ENCODE results near the gene RBM5. TPM values are rescaled to one million over a fixed set of nuclear protein-coding genes. Genes with fewer than 3 reads are reported as not detected.

The RBM5 gene
- polyA plus RNA-seq, 1 donor (not counting 4 experiments of a cell fraction or from before 2014, with no cell fraction given), result 167 TPM

DNA sequence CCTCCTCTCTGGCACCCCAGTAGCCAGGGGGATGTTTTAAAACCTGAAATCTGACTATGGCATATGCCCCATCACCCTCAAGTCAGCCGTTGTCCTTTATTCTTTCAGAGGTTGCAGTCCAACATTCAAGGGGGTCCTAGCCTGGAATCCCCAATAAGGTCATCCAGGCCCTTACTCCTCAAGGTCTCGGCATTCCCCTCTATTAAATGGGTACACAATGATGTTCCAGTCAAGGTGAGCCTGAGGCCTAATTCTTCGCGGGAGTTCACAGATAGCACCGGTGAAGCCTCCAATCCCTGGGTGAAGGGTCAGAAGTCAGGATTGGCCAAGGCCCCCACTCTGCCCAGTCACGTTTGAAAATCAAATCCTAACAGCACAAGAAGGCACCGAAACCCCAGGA, 58.3 kb downstream of the RBM5 start:
- Histone ChIP-seq H3K4me2 (ENCODE audit: control insufficient read depth, extremely low read depth, insufficient read depth, low read depth, low read length) (peak overlapping the region; percentile 2), H4K20me1 (ENCODE audit: control insufficient read depth, extremely low read depth, insufficient read depth, low read length) (no peaks in the 10 kb centered on the region), H3K36me3 (ENCODE audit: control insufficient read depth in 2 of 2, extremely low read depth in 1 of 2, insufficient read depth in 2 of 2, low read length in 2 of 2) (no peaks in the 10 kb centered on the region), H3K27me3 (ENCODE audit: control insufficient read depth, extremely low read depth, insufficient read depth, low read length) (no peaks in the 10 kb centered on the region), H2AFZ (ENCODE audit: control insufficient read depth, low read length) (no peak overlapping the region), H3K27ac (ENCODE audit: control insufficient read depth, insufficient read depth, low read length) (no peak overlapping the region), H3K79me2 (ENCODE audit: control insufficient read depth, insufficient read depth, low read length) (no peaks in the 10 kb centered on the region), H3K9me1 (ENCODE audit: control insufficient read depth, extremely low read depth, insufficient read depth, low read length) (no peaks in the 10 kb centered on the region), H3K4me3 (ENCODE audit: control insufficient read depth in 2 of 3, extremely low read depth in 1 of 3, insufficient read depth in 2 of 3, low read depth in 1 of 3, low read length in 3 of 3) (no peak overlapping the region), H3K9me3 (ENCODE audit: control insufficient read depth, low read depth, low read length) (no peaks in the 10 kb centered on the region), H3K9ac (ENCODE audit: control insufficient read depth, extremely low read depth, insufficient read depth, low read length) (no peak overlapping the region), H3K4me1 (ENCODE audit: control insufficient read depth, extremely low read depth, insufficient read depth, low read length) (peaks cover 35% of the 10 kb centered on the region)
- TF ChIP-seq, protein P1, sequence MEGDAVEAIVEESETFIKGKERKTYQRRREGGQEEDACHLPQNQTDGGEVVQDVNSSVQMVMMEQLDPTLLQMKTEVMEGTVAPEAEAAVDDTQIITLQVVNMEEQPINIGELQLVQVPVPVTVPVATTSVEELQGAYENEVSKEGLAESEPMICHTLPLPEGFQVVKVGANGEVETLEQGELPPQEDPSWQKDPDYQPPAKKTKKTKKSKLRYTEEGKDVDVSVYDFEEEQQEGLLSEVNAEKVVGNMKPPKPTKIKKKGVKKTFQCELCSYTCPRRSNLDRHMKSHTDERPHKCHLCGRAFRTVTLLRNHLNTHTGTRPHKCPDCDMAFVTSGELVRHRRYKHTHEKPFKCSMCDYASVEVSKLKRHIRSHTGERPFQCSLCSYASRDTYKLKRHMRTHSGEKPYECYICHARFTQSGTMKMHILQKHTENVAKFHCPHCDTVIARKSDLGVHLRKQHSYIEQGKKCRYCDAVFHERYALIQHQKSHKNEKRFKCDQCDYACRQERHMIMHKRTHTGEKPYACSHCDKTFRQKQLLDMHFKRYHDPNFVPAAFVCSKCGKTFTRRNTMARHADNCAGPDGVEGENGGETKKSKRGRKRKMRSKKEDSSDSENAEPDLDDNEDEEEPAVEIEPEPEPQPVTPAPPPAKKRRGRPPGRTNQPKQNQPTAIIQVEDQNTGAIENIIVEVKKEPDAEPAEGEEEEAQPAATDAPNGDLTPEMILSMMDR (optimal IDR thresholded peaks at IDR 0.05 in 1 of 3, IDR thresholded peaks at IDR 0.05 in 1 of 3, conservative IDR thresholded peaks at IDR 0.05 in 1 of 3; ENCODE audit: extremely low read depth in 1 of 3, insufficient read depth in 2 of 3, low read length in 3 of 3), result no peak
- no peak for TF ChIP-seq EZH2 (IDR thresholded peaks at IDR 0.05; ENCODE audit: low read length)
- DNase-seq (ENCODE audit: low read depth, low spot score), result no peak
- dilution Hi-C loops (cut with MboI; ENCODE audit: extremely low pct_ligation_motif_present, low sequenced_read_pairs), result no loop called here
- FAIRE-seq, result peak; percentile 26

DNA sequence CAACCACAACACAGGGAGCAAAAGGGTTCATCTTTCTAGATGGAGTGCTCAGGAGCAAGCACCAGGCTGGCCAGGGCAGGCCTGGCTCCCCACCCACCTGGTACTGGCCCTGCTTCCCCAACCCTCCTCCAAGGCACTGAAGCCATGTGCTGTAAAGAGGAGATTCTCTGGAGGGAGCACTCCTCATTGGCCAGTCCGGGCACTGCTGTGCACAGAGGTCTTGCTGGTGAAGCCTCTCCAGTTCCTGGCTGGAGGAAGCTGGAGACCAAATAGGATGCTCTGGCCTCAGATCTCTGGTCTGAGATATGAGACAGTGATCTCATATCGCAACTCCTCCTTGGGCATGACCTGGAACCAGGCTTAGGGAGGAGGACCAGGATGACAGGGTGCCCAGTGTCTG, 58.7 kb downstream of the RBM5 start:
- FAIRE-seq (no peak), DNase-seq (ENCODE audit: low read depth, low spot score) (no peak)
- Histone ChIP-seq H3K4me1 (ENCODE audit: control insufficient read depth, extremely low read depth, insufficient read depth, low read length) (peaks cover 38% of the 10 kb centered on the region), H3K9me3 (ENCODE audit: control insufficient read depth, low read depth, low read length) (no peaks in the 10 kb centered on the region), H3K36me3 (ENCODE audit: control insufficient read depth in 2 of 2, extremely low read depth in 1 of 2, insufficient read depth in 2 of 2, low read length in 2 of 2) (no peaks in the 10 kb centered on the region), H2AFZ (ENCODE audit: control insufficient read depth, low read length) (no peak overlapping the region), H3K4me2 (ENCODE audit: control insufficient read depth, extremely low read depth, insufficient read depth, low read depth, low read length) (no peak overlapping the region), H3K79me2 (ENCODE audit: control insufficient read depth, insufficient read depth, low read length) (no peaks in the 10 kb centered on the region), H3K9me1 (ENCODE audit: control insufficient read depth, extremely low read depth, insufficient read depth, low read length) (no peaks in the 10 kb centered on the region), H3K27me3 (ENCODE audit: control insufficient read depth, extremely low read depth, insufficient read depth, low read length) (no peaks in the 10 kb centered on the region), H3K4me3 (ENCODE audit: control insufficient read depth in 2 of 3, extremely low read depth in 1 of 3, insufficient read depth in 2 of 3, low read depth in 1 of 3, low read length in 3 of 3) (no peak overlapping the region), H4K20me1 (ENCODE audit: control insufficient read depth, extremely low read depth, insufficient read depth, low read length) (no peaks in the 10 kb centered on the region), H3K9ac (ENCODE audit: control insufficient read depth, extremely low read depth, insufficient read depth, low read length) (no peak overlapping the region), H3K27ac (ENCODE audit: control insufficient read depth, insufficient read depth, low read length) (no peak overlapping the region)
- dilution Hi-C loops (cut with MboI; ENCODE audit: extremely low pct_ligation_motif_present, low sequenced_read_pairs), result no loop called here
- TF ChIP-seq, protein P1 (optimal IDR thresholded peaks at IDR 0.05 in 1 of 3, IDR thresholded peaks at IDR 0.05 in 1 of 3, conservative IDR thresholded peaks at IDR 0.05 in 1 of 3; ENCODE audit: extremely low read depth in 1 of 3, insufficient read depth in 2 of 3, low read length in 3 of 3), result no peak
- TF ChIP-seq EZH2 (IDR thresholded peaks at IDR 0.05; ENCODE audit: low read length), result no peak

Measured in keratinocyte (primary cell).